Measurements from ENCODE around the gene DTNA. TPM values are rescaled to one million over a fixed set of nuclear protein-coding genes. Genes with fewer than 3 reads are reported as not detected.

The DTNA gene
- total and polyA plus RNA-seq, 2 donors from 2014 or later, result 6.2 to 22.3 TPM

- H3K4me3 ChIP-seq (ENCODE audit: low read length in 3 of 3), result no peak overlapping the region
- intact Hi-C loops (cut with DNase I), result no loop called here
- DNase-seq, result no peak
- TF ChIP-seq CTCF (IDR thresholded peaks at IDR 0.05; ENCODE audit: borderline replicate concordance, extremely low read depth, insufficient read depth), result no peak
- FAIRE-seq, result no peak
- no peaks in the 10 kb centered on the region for H3K27me3 ChIP-seq (ENCODE audit: control insufficient read depth, insufficient read depth, low read length)
- H3K36me3 ChIP-seq (ENCODE audit: control insufficient read depth in 2 of 3, insufficient read depth in 3 of 3, low read length in 3 of 3), result no peaks in the 10 kb centered on the region
- H3K4me1 ChIP-seq (ENCODE audit: control insufficient read depth in 2 of 3, insufficient read depth in 2 of 3, low read depth in 1 of 3, low read length in 3 of 3), result no peaks in the 10 kb centered on the region
- H3K9me3 ChIP-seq (ENCODE audit: control insufficient read depth in 2 of 3, insufficient read depth in 1 of 3, low read length in 3 of 3), result no peaks in the 10 kb centered on the region
- no peak overlapping the region for H3K9ac ChIP-seq (ENCODE audit: low read length in 3 of 3)
- H3K27ac ChIP-seq (ENCODE audit: low read depth in 2 of 2, low read length in 2 of 2), result no peak overlapping the region
These were observed 90.3 kb downstream of the DTNA start for GRCh38 chr18:34800381-34800780.

- no peak for TF ChIP-seq CTCF (IDR thresholded peaks at IDR 0.05; ENCODE audit: borderline replicate concordance, extremely low read depth, insufficient read depth)
- intact Hi-C loops (cut with DNase I), result no loop called here
- FAIRE-seq, result no peak
- no peak for DNase-seq
- Histone ChIP-seq H3K4me3 (ENCODE audit: low read length in 3 of 3) (no peak overlapping the region), H3K4me1 (ENCODE audit: control insufficient read depth in 2 of 3, insufficient read depth in 2 of 3, low read depth in 1 of 3, low read length in 3 of 3) (no peaks in the 10 kb centered on the region), H3K27ac (ENCODE audit: low read depth in 2 of 2, low read length in 2 of 2) (no peak overlapping the region), H3K9ac (ENCODE audit: low read length in 3 of 3) (no peak overlapping the region), H3K36me3 (ENCODE audit: control insufficient read depth in 2 of 3, insufficient read depth in 3 of 3, low read length in 3 of 3) (no peaks in the 10 kb centered on the region), H3K9me3 (ENCODE audit: control insufficient read depth in 2 of 3, insufficient read depth in 1 of 3, low read length in 3 of 3) (no peaks in the 10 kb centered on the region), H3K27me3 (ENCODE audit: control insufficient read depth, insufficient read depth, low read length) (no peaks in the 10 kb centered on the region)
These were observed 91.7 kb downstream of the DTNA start for GRCh38 chr18:34801774-34802173.

- Histone ChIP-seq H3K27ac (ENCODE audit: low read depth in 2 of 2, low read length in 2 of 2) (no peak overlapping the region), H3K9ac (ENCODE audit: low read length in 3 of 3) (no peak overlapping the region), H3K4me1 (ENCODE audit: control insufficient read depth in 2 of 3, insufficient read depth in 2 of 3, low read depth in 1 of 3, low read length in 3 of 3) (no peaks in the 10 kb centered on the region), H3K36me3 (ENCODE audit: control insufficient read depth in 2 of 3, insufficient read depth in 3 of 3, low read length in 3 of 3) (no peaks in the 10 kb centered on the region), H3K27me3 (ENCODE audit: control insufficient read depth, insufficient read depth, low read length) (no peaks in the 10 kb centered on the region), H3K9me3 (ENCODE audit: control insufficient read depth in 2 of 3, insufficient read depth in 1 of 3, low read length in 3 of 3) (no peaks in the 10 kb centered on the region), H3K4me3 (ENCODE audit: low read length in 3 of 3) (no peak overlapping the region)
- DNase-seq (no peak), FAIRE-seq (no peak)
- TF ChIP-seq CTCF (IDR thresholded peaks at IDR 0.05; ENCODE audit: borderline replicate concordance, extremely low read depth, insufficient read depth), result no peak
- intact Hi-C loops (cut with DNase I), result no loop called here
These were observed 92.9 kb downstream of the DTNA start for GRCh38 chr18:34802959-34803358.

- H3K36me3 ChIP-seq (ENCODE audit: control insufficient read depth in 2 of 3, insufficient read depth in 3 of 3, low read length in 3 of 3), result no peaks in the 10 kb centered on the region
These were observed 93.8 kb downstream of the DTNA start for GRCh38 chr18:34803877-34804400.

More at GRCh38 chr18:34803877-34804400, 93.8 kb downstream of the DTNA start:
- Histone ChIP-seq H3K27ac (ENCODE audit: low read depth in 2 of 2, low read length in 2 of 2) (no peak overlapping the region), H3K4me1 (ENCODE audit: control insufficient read depth in 2 of 3, insufficient read depth in 2 of 3, low read depth in 1 of 3, low read length in 3 of 3) (no peaks in the 10 kb centered on the region), H3K27me3 (ENCODE audit: control insufficient read depth, insufficient read depth, low read length) (no peaks in the 10 kb centered on the region), H3K9me3 (ENCODE audit: control insufficient read depth in 2 of 3, insufficient read depth in 1 of 3, low read length in 3 of 3) (no peaks in the 10 kb centered on the region), H3K9ac (ENCODE audit: low read length in 3 of 3) (no peak overlapping the region), H3K4me3 (ENCODE audit: low read length in 3 of 3) (no peak overlapping the region)
- FAIRE-seq (no peak), DNase-seq (no peak)
- TF ChIP-seq CTCF (IDR thresholded peaks at IDR 0.05; ENCODE audit: borderline replicate concordance, extremely low read depth, insufficient read depth), result no peak
- intact Hi-C loops (cut with DNase I), result no loop called here
